HL-60 (cell line): ENCODE measurements around the gene AK5.

ENCODE experiments used
- GABPA ChIP-seq: IDR thresholded peaks from 2 replicates; pipeline ENCODE4 v1.6.1; 2012; ENCODE audit warnings: low read depth
- POLR2AphosphoS5 ChIP-seq: IDR thresholded peaks from 2 replicates; pipeline ENCODE4 v1.6.1; 2012; ENCODE audit warnings: low read depth
- TF ChIP-seq, protein P1 (sequence below): IDR thresholded peaks from one replicate; pipeline ENCODE4 v1.5.1; 2011; ENCODE audit warnings: low read length, control low read depth, inconsistent platforms; ENCODE audit not compliant: insufficient read depth

DNA sequence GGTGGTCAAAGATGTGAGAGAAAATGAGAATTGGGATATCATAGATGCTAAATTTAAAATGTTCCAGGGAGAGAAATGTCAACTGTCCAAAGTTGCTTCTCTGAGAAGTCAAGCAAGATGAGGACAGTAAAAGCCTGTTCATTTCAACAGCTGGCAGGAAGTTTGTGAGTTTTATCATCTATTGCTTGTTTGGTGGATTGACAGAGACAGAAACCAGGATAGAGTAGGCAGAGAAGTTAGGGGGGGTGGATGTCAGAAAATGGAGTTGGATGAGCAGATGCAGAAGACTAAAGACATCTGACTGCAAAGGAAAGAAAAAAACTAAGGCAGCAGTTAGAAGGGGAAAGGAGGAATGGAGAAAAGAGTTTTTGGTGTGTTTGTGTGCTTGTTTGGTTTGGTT is 78.4 kb downstream of the AK5 start:
- TF ChIP-seq, protein P1, sequence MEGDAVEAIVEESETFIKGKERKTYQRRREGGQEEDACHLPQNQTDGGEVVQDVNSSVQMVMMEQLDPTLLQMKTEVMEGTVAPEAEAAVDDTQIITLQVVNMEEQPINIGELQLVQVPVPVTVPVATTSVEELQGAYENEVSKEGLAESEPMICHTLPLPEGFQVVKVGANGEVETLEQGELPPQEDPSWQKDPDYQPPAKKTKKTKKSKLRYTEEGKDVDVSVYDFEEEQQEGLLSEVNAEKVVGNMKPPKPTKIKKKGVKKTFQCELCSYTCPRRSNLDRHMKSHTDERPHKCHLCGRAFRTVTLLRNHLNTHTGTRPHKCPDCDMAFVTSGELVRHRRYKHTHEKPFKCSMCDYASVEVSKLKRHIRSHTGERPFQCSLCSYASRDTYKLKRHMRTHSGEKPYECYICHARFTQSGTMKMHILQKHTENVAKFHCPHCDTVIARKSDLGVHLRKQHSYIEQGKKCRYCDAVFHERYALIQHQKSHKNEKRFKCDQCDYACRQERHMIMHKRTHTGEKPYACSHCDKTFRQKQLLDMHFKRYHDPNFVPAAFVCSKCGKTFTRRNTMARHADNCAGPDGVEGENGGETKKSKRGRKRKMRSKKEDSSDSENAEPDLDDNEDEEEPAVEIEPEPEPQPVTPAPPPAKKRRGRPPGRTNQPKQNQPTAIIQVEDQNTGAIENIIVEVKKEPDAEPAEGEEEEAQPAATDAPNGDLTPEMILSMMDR, result no peak
- TF ChIP-seq GABPA, result no peak
- TF ChIP-seq POLR2AphosphoS5, result no peak
